DMS79 treated with DMSO at 0.1 percent for 48 hours (cell line): ENCODE data around the gene PDZD8.
"Not testable (repeated sequence)": the region's sequence is repeated elsewhere in the genome, so short reads cannot be mapped to it uniquely, and the experiment has no call there.

ENCODE experiments used
- DNase-seq: peaks from one replicate; lab custom pipeline; 2025; lab: John Stamatoyannopoulos, UW

The PDZD8 gene

DNA sequence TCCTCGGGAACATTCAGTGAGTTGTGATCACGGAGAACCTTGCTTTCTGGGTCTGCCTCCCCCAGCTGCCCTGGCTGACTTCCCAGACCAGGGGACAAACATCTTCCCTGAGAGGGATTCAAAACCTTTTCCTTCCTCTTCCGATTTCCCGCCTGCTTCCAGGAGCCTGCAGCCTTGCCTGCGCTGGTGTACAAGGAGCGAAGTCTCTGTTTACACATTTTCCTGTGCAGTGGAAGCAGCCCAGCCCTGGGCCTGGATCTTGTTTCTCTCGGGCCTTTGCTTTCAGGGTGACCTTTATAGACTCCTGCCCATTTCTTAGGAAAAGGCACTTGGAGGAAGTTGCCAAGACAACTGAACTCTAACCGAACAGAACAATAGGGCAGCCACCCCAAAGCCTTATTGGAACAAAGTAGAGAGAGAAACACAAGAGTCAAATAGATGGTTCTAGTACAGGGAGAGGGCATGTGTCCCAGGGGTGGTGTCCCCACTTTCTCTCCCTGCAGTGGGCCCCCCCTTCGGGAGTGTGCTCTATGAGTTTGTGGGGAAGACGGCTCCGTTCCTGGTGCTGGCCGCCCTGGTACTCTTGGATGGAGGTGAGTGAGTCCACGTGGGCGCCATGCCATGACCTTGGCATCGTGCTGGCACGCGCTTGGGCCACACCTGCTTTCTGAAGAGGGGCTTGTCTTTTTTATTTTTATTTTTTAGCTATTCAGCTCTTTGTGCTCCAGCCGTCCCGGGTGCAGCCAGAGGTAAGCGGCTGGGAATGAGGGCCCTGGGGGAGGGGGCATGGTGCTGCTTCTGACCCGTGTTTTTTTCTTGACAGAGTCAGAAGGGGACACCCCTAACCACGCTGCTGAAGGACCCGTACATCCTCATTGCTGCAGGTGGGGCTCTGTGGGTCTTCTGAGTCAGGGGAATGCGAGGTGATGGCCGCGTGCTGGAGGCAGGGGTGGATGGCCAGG is 120.2 kb downstream of the PDZD8 start:
- DNase-seq, result no peak

- no peak for DNase-seq
These were observed 120.9 kb downstream of the PDZD8 start for GRCh38 chr10:117254338-117254737.

GRCh38 chr10:117253908-117254307 is 121.3 kb downstream of the PDZD8 start:
- DNase-seq, result no peak

GRCh38 chr10:117250411-117250810 is 124.8 kb downstream of the PDZD8 start:
- DNase-seq, result no peak

- no peak for DNase-seq
These were observed 125.6 kb downstream of the PDZD8 start for GRCh38 chr10:117249493-117250093.

GRCh38 chr10:117248750-117249465 is 126.3 kb downstream of the PDZD8 start:
- no peak for DNase-seq

- DNase-seq, result no peak
These were observed 128.1 kb downstream of the PDZD8 start for GRCh38 chr10:117246997-117247671.

DNA sequence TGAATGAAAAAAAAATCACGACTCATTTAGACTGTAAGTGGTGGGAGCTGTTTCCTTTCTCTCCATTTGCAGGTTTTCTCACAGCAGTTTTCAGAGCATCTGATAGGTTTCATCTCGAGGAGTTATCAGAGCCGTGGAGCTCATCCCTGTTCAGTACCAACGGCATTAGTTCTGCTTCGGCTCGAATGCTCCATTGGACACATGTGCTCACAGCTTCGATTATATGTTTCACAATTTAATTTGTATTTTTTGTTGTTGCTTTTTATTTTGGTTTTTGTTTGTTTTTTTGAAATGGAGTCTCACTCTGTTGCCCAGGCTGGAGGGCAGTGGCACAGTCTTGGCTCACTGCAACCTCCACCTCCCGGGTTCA is 132.8 kb downstream of the PDZD8 start:
- DNase-seq, result no peak

GRCh38 chr10:117241541-117242462 is 133.4 kb downstream of the PDZD8 start:
- DNase-seq, result no peak

DNA sequence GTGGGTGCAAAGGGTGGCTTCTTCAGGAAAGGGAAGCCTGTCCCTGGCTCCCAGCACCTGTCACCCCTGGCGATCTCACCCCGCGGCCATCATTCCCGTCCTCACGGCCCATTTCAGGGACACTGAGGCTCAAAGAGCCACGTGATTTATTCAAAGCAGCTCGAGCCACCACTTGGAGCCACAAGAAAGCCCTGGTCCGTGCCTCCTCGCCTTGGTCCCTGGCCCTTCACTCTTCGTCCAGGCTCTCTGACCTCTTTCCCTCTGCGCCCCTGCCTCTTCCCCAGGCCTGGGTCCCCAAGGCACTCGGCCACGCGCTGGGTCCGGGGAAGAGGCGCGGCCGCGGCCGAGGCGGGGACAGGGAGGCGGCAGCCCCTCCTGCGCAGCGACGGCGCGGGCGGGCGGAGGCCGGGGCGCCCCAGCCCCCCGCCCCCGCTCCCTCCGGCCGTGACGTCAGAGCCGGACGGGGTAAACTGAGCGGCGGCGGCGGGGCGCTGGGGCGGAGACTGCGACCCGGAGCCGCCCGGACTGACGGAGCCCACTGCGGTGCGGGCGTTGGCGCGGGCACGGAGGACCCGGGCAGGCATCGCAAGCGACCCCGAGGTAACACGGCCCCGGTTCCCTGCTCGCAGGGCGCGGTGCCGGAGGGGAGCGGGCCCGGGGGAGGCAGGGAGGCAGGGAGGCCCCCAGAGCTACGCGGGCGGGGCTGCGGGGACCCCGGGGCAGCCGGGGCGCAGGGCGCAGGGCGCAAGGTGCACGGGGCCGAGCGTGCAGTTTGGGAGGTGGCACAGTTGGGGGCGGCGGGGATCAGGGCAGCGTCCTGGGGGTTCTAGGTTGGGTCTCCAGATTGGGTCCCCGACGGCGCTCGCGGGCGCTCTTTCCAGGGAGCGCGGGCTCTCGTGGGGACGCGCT is 134.4 kb downstream of the PDZD8 start, which contains the start of gene SLC18A2:
Gene SLC18A2 (plus strand): TSS at position 494 of the 909 bp plus-strand sequence. CDS start 580 bp downstream, outside the sequence.
- no peak for DNase-seq

GRCh38 chr10:117239721-117240620 is 135.3 kb downstream of the PDZD8 start:
- no peak for DNase-seq

DNA sequence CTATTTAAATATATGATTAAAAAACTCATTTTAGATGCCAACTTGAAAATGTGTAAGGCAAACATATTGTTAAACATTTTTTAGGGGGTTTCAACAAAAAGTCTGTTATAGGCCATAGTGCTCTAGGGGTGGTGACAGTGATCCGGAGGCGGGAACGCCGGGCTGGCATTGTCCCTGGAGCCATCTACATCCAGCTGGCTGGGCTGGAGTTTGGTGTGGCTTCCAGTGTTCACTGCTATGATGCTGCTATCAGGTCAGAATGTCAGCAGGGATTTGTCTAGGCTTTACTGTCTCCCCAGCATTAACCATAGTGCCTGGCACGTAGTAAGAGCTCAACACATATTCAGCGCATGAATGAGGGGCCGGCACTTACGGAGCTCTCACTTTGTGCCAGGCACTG is 136.2 kb downstream of the PDZD8 start:
- no peak for DNase-seq

- DNase-seq, result no peak
These were observed 137.7 kb downstream of the PDZD8 start for GRCh38 chr10:117237401-117237991.

- not testable (repeated sequence) for DNase-seq
These were observed 145.1 kb downstream of the PDZD8 start for GRCh38 chr10:117230107-117230506.

DNA sequence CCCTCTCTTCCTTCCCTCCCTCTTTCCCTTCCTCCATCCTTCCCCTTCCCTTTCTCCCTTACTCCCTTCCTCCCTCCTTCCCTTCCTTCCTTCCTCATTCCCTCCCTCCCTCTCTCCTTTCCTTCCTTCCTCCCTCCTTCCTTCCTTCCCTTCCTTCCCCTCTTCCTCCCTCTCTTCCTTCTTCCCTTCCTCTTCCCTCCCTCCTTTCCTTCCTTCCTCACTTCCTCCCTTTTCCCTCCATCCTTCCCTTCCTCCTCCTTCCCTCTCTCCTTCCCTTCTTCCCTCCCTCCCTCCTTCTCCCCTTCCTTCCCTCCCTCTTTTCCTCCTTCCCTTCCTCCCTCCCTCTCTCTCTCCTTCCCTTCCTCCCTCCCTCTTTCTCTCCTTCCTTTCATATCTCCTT is 147.0 kb downstream of the PDZD8 start:
- no peak for DNase-seq
